PFSK-1 (cell line): ENCODE measurements around the gene HOXB13.

Experiments used
- FOXP2 ChIP-seq: optimal IDR thresholded peaks from 2 replicates; pipeline ENCODE3; 2011; ENCODE audit warnings: borderline replicate concordance, control low read depth, inconsistent platforms; ENCODE audit not compliant: insufficient read depth; ENCODE audit errors: extremely low read length, extremely low read depth
- POLR2AphosphoS5 ChIP-seq: IDR thresholded peaks from 2 replicates; pipeline ENCODE4 v1.6.1; 2012; ENCODE audit warnings: low read depth, mild to moderate bottlenecking, control low read depth, low read length, moderate library complexity
- SIN3A ChIP-seq: IDR thresholded peaks from 2 replicates; pipeline ENCODE4 v1.6.1; 2012; ENCODE audit warnings: mild to moderate bottlenecking, low read length, moderate library complexity, borderline replicate concordance; ENCODE audit not compliant: insufficient read depth
- TAF1 ChIP-seq: IDR thresholded peaks from 2 replicates; pipeline ENCODE4 v1.6.1; 2012; ENCODE audit warnings: low read length, control low read depth, borderline replicate concordance; ENCODE audit not compliant: insufficient read depth
- TF ChIP-seq, protein P1 (sequence below), 2 experiments: IDR thresholded peaks; 2 replicates each; pipeline versions ENCODE4 v1.6.1 to v1.8.0; 2011 to 2012; ENCODE audit warnings: low read depth in 2 of 2, low read length in 2 of 2, control low read depth in 1 of 2, inconsistent platforms in 1 of 2, mild to moderate bottlenecking in 1 of 2, moderate library complexity in 1 of 2; ENCODE audit not compliant: insufficient read depth in 1 of 2

HOXB13 gene

DNA sequence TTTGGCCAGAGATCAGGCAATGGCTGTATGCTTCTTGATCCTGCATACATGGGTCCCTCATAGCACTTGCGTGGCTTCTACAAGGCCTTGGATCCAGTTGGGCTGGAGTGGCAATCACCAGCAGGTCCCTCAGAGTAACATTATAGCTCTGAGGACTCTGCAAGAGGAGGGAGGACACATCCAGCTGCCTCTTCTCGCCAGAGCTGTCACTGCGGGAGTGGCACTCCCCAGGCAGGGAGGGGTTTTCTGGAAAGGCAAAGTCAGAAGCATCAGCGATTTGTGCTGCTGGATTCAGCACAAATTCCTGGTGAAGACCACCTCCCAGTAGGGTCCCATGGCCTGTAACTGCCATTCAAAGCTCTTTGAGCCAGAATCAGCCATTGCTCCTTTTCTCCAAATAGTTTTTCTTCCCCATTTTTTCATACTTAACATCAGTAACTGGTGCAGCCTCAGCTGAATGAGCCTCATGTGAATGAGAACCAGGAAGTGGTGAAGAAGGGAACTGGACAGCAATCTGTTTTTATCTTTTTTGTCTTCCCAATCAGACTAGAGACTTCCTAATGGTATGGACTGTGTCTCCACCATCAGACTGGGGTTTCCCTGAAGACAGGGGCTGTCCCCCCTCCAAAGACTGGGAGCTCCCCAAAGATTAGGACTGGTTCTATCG is 40.6 kb upstream of the HOXB13 start:
- TF ChIP-seq FOXP2 (no peak), SIN3A (no peak)
- TF ChIP-seq, protein P1, sequence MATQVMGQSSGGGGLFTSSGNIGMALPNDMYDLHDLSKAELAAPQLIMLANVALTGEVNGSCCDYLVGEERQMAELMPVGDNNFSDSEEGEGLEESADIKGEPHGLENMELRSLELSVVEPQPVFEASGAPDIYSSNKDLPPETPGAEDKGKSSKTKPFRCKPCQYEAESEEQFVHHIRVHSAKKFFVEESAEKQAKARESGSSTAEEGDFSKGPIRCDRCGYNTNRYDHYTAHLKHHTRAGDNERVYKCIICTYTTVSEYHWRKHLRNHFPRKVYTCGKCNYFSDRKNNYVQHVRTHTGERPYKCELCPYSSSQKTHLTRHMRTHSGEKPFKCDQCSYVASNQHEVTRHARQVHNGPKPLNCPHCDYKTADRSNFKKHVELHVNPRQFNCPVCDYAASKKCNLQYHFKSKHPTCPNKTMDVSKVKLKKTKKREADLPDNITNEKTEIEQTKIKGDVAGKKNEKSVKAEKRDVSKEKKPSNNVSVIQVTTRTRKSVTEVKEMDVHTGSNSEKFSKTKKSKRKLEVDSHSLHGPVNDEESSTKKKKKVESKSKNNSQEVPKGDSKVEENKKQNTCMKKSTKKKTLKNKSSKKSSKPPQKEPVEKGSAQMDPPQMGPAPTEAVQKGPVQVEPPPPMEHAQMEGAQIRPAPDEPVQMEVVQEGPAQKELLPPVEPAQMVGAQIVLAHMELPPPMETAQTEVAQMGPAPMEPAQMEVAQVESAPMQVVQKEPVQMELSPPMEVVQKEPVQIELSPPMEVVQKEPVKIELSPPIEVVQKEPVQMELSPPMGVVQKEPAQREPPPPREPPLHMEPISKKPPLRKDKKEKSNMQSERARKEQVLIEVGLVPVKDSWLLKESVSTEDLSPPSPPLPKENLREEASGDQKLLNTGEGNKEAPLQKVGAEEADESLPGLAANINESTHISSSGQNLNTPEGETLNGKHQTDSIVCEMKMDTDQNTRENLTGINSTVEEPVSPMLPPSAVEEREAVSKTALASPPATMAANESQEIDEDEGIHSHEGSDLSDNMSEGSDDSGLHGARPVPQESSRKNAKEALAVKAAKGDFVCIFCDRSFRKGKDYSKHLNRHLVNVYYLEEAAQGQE (IDR thresholded peaks at IDR 0.05; ENCODE audit: insufficient read depth in 1 of 2, low read depth in 2 of 2, low read length in 2 of 2) = no peak

DNA sequence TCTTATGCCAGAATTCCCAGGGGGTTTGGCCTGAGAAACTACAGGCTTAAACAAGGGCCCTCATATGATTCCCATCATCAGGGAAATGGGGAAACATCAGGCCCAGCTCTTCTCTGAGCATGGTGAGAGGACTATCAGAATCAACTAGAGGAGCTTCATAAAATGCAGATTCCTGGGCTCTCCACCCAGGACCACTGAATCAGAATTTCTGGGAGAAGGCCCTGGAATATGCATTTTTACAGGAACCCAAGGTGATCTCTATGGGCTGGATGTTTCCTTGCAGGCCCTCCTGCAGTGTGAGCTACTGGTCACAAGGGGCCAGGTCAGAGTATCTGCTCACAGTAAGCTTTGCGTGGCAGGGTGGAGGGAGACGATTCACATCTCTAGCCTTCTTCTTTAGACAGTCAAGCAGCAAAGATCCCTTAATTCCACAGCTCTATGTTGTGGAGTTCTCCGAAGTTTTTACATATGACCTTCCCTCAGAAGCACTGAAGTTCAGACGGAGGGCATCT is 38.8 kb upstream of the HOXB13 start:
- no peak for TF ChIP-seq SIN3A
- no peak for TF ChIP-seq TAF1
- TF ChIP-seq, protein P1 (IDR thresholded peaks at IDR 0.05; ENCODE audit: insufficient read depth in 1 of 2, low read depth in 2 of 2, low read length in 2 of 2) = no peak
- no peak for TF ChIP-seq FOXP2
- no peak for TF ChIP-seq POLR2AphosphoS5

DNA sequence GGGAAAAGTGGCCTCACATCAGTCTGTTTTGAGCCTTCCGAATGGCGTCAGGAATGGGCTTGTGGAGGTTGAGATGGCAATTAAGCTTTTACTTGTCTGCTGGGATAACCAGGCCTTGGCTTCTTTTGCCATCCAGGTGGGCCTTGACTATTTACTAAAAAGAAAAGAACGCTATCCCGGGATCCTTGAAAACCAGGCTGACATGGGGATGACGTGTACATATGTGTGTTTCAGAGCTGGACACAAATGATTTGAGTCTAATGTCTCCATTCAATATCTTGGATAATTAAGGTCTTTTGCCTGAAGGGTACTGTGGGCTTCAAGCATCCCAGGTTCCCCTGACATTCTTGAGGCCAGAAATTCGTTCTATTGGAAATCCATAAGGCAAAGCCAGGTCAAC is 32.6 kb upstream of the HOXB13 start:
- TF ChIP-seq, protein P1 (IDR thresholded peaks at IDR 0.05; ENCODE audit: insufficient read depth in 1 of 2, low read depth in 2 of 2, low read length in 2 of 2) = no peak
- no peak for TF ChIP-seq FOXP2
- no peak for TF ChIP-seq POLR2AphosphoS5
- TF ChIP-seq SIN3A = no peak
- no peak for TF ChIP-seq TAF1

DNA sequence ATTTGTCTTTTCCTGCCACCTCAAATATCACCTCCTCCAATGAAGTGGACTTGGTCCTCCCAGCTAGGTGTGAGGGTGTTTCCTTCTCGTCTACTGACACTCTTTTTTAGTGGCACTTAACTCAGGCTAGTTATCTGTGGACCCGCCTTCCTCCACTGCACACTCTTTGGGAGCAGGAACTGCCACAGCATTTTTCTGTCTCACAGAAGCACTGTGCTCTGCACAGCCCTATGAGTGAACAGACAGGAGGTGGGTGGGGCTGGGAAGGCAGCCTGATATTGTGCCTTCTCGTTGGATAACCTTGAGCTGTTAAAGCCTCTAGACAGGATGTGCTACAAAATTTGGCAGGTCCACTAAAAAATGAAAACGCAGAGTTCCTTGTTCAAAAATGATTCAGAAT is 31.9 kb upstream of the HOXB13 start:
- no peak for TF ChIP-seq TAF1
- TF ChIP-seq FOXP2 = no peak
- no peak for TF ChIP-seq SIN3A
- TF ChIP-seq, protein P1 (IDR thresholded peaks at IDR 0.05; ENCODE audit: insufficient read depth in 1 of 2, low read depth in 2 of 2, low read length in 2 of 2) = no peak
- no peak for TF ChIP-seq POLR2AphosphoS5

DNA sequence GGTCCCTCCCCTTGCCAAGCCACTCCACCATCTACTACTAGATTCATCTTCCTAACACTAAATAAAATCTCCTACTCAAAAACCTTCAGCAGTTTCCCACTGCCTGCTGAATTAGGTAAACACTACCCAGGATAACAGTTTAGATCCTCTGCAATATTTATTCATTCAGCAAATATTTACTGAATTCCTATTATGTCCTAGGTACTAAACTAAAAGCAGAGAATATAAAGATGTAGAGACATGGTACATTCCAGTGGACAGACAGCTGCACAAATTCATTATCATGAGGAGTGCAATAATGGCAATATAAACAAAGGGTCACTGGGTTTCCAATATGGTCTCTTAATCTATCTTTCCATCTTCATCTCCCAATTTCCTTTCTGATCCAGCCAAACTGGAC is 30.7 kb upstream of the HOXB13 start:
- no peak for TF ChIP-seq FOXP2
- TF ChIP-seq, protein P1 (IDR thresholded peaks at IDR 0.05; ENCODE audit: insufficient read depth in 1 of 2, low read depth in 2 of 2, low read length in 2 of 2) = no peak
- no peak for TF ChIP-seq SIN3A
- no peak for TF ChIP-seq TAF1
- no peak for TF ChIP-seq POLR2AphosphoS5
